AG08396 (cell line): ENCODE data around the gene ANKRD24.
"Not testable (repeated sequence)": the region's sequence is repeated elsewhere in the genome, so short reads cannot be mapped to it uniquely, and the experiment has no call there.

Source experiments
- DNase-seq: peaks from one replicate; pipeline ENCODE4 v3.0.0; 2012; ENCODE audit warnings: low spot score, mixed read lengths

Gene ANKRD24

GRCh38 chr19:4230237-4230636, 47.7 kb downstream of the ANKRD24 start:
- DNase-seq, result not testable (repeated sequence)

DNA sequence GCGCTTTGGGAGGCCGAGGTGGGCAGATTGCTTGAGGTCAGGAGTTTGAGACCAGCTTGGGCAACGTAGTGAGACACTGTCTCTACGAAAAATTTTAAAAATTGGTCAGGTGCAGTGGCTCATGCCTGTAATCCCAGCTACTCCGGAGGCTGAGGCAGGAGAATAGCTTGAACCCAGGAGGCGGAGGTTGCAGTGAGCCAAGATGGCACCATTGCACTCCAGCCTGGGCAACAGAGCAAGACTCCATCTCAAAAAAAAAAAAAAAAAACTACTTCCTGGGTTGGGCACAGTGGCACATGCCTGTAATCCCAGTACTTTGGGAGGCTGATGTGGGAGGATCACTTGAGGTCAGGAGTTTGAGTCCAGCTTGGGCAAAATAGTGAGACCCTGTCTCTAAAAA, 49.0 kb downstream of the ANKRD24 start:
- DNase-seq, result not testable (repeated sequence)

DNA sequence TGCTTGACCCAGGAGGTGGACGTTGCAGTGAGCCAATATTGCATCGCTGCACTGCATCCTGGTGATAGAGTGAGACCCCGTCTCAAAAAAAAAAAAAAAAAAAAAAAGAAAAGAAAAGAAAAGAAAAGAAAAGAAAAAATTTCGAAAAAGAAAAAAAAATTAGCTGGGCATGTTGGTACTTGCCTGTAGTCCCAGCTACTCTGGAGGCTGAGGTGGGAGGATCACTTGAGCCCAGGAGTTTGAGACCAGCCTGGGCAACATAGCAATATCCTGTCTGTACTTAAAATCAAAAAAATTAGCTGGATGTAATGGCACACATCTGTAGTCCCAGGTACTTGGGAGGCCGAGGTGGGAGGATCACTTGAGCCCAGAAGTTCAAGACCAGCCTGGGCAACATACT, 49.6 kb downstream of the ANKRD24 start:
- not testable (repeated sequence) for DNase-seq

DNA sequence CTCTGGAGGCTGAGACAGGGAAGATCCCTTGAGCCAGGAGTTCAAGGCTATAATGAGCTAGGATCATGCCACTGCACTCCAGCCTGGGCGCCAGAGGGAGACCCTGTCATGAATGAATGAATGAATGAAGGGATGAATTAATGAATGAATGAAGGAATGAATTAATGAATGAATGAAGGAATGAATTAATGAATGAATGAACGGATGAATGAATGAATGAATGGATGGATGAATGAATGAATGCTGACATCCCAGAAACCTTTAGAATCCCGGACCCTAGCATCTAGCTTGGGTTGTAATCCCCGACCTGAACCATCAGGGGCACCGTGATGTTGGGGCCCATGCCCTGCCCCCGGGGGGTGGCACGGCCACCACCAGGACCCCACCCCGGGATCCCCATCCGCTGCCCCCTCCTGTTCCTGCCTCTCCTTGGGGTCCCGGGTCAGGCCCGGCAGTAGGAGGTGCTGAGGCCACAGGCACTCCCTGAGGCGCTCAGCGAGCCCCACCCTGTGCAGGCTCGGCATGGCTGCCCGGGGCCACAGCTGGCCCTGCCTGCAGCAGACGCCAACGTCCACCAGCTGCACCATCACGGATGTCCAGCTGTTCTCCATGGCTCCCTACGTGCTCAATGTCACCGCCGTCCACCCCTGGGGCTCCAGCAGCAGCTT, 50.3 kb downstream of the ANKRD24 start:
- DNase-seq, result no peak

- DNase-seq, result no peak
Observed at GRCh38 chr19:4233282-4233853, 50.9 kb downstream of the ANKRD24 start.

DNA sequence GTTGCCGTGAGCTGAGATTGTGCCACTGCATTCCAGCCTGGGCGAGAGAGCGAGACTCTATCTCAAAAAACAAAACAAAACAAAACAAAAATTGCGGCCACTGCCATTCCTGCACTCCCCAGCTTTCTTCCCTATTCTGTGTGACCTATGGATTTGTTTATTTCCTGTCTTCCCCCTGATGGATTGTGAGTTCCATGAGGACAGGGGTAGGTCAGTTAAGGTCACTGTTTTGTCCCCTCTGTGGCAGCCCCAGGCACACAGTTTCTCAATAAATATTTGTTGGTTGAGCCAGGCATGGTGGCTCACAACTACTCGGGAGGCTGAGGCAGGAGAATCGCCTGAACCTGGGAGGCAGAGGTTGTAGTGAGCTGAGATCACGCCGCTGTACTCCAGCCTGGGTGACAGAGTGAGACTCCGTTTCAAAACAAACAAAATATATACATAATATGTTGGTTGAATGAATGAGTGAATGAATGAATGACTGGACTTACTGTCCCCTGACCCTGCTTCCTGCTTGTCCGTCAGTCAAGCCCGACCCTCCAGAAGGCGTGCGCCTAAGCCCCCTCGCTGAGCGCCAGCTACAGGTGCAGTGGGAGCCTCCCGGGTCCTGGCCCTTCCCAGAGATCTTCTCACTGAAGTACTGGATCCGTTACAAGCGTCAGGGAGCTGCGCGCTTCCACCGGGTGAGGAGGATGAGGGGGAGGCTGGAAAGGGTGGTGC, 51.8 kb downstream of the ANKRD24 start:
- no peak for DNase-seq

GRCh38 chr19:4234862-4235201, 52.3 kb downstream of the ANKRD24 start:
- no peak for DNase-seq

- not testable (repeated sequence) for DNase-seq
Observed at GRCh38 chr19:4237510-4237909, 55.0 kb downstream of the ANKRD24 start.

DNA sequence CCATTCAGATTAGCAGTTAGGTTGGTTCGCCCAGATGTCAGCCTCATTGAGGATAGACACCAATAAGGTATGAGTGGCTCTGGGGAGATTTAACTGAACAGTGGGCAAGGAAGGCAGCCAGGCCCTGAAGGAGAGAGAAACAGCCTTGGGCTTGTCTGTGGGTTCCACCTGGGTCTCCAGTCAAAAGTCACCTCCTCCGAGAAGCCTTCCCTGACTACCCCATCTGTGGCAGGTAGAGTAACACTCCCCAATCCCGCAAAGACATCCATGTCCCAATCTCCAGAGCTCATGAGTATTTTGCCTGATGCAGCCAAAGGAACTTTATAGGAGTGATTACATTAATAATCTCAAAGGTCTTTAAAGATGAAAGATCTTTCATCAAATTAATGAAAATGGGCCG, 56.3 kb downstream of the ANKRD24 start:
- DNase-seq, result no peak

- no peak for DNase-seq
Observed at GRCh38 chr19:4241824-4242430, 59.4 kb downstream of the ANKRD24 start.

DNA sequence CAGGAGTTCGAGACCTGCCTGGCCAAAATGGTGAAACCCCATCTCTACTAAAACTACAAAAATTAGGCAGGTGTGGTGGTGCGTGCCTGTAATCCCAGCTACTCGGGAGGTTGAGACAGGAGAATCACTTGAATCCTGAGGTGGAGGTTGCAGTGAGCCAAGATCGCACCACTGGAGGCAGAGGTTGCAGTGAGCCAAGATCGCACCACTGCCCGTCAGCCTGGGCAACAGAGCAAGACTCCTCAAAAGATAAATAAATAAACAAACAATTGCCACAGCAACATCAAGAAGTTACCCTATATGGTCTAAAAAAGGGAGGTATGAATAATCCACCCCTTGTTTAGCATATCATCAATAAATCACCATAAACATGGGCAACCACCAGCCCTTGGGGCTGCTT, 63.4 kb downstream of the ANKRD24 start:
- not testable (repeated sequence) for DNase-seq

GRCh38 chr19:4246767-4247593, 64.5 kb downstream of the ANKRD24 start, which contains the start of gene YJU2:
Gene YJU2 (plus strand): TSS chr19:4247080. CDS start chr19:4247147, 67 bp downstream.
- peak; percentile 99 for DNase-seq

DNA sequence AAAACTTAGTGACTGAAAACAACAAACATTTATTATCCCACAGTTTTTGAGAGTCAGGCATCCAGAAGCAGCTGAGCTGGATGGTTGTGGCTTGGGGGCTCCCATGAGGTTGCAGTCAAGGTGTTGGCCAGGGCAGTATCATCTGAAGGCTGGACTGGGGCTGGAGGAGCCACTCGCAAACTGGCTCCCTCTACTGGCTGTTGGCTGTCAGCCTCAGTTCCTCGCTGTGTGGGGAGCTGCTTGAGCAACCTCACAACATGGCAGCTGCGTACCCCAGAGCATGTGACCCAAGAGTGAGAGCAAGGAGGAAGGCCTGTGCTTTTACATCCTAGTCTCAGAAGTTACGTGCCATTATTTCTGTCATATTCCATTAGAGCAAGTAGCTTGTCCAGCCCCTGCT, 74.1 kb downstream of the ANKRD24 start:
- no peak for DNase-seq

GRCh38 chr19:4257025-4257424, 74.5 kb downstream of the ANKRD24 start:
- no peak for DNase-seq

DNA sequence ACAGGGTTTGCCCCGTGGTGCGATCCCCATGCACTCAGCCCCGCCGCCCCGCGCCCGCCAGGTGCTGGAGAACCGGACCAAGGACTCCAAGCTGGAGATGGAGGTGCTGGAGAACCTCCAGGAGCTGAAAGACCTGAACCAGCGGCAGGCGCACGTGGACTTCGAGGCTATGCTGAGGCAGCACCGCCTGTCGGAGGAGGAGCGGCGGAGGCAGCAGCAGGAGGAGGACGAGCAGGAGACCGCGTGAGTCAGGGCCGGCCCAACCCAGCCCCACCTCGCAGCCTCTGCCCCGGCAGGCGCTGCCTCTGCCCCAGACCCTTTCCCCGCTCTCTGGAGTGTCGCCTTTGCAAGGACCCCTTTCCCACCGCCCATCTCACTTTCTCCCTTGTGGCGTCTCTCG, 75.7 kb downstream of the ANKRD24 start:
- no peak for DNase-seq

- peak; percentile 3 for DNase-seq
Observed at GRCh38 chr19:4260613-4261191, 78.2 kb downstream of the ANKRD24 start.

DNA sequence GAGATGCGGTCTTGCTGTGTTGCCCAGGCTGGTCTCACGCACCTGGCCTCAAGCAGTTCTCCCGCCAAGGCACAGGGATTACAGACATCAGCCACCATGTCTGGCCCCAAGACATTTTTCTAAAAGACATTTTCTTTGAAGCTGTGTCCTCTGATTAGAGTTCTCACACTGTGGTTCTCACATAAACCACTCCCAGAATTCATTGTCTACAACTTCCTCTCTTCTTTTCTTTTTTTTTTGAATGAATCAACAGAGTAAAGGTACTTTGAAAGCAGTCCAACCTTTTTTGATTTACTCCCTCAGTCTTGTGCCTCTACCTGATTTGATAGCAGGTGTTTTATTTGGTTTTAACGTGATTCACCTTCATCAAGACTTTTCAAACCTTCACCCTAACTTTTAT, 82.3 kb downstream of the ANKRD24 start:
- DNase-seq, result no peak

DNA sequence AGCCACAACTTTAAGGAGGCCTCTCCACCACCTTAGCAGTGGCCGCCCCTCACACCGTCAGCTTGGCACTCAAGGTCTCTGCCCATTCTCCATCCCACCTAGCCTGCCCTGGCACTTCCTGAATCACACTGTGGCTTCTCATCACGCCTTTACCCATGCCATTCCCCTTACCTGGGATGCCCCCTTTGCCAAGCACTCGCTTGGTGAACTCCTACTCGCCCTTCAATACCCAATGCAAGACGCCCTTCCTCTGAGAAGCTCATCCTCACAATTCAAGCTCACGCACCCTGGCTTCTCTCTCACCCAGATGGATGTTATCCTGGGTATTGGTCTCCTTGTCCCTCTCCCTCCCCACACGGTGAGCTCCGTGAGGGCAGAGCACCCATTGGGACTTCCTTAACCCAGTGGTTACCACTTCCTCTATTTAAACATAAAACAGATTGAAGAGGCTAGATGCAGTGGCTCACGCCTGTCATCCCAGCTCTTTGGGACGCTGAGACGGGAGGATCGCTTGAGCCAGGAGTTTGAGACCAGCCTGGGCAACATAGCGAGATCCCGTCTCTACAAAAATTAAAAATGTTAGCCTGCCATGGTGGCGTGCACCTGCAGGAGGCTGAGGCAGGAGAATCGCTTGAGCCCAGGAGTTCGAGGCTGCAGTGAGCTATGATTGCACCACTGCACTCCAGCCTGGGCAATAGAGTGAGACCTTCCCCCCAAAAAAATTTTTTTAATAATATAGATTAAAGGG, 83.9 kb downstream of the ANKRD24 start:
- DNase-seq, result peak; percentile 3

GRCh38 chr19:4267101-4267900, 84.8 kb downstream of the ANKRD24 start:
- DNase-seq, result peak; percentile 73
